K562 (cell line): Measurements from ENCODE around the gene DHRS7C. TPM values are rescaled to one million over a fixed set of nuclear protein-coding genes. Genes with fewer than 3 reads are reported as not detected.

ENCODE experiments used
- ATAC-seq: fragments of 200-7000 bp; cut with Tn5 transposase; 3 replicates; pipeline ENCODE4 v1.9.1; 2020; ENCODE audit warnings: moderate library complexity
- BruUV-seq: library from RNA; stranded (reverse); fragments of 400-500 nt; replicated peaks from 2 replicates; lab custom pipeline; 2021; lab: Mats Ljungman, UMichigan
- CTCF ChIA-PET: fragments of 300-600 bp; formaldehyde crosslinking; extraction: SDS; loops from one replicate; lab custom pipeline; 2021; ENCODE audit warnings: low intra/inter-chr PET ratio; lab: Yijun Ruan, JAX
- POLR2A ChIA-PET: fragments of 300-600, 350-650 bp; sonication (Branson Sonifier 250); formaldehyde crosslinking; extraction: SDS; loops from one replicate; lab custom pipeline; 2021; ENCODE audit warnings: antibody characterized with exemption, inconsistent platforms; lab: Yijun Ruan, JAX
- DNase-seq, 4 experiments: peaks; one replicate each; pipeline versions ENCODE4 v3.0.0 to v3.0.0-alpha.2; 2011 to 2018; ENCODE audit warnings: low spot score in 3 of 4, mixed read lengths in 3 of 4; ENCODE audit errors: extremely low read depth in 1 of 4
- FAIRE-seq: peaks from 2 replicates; lab custom pipeline; 2011; peaks lifted over from hg19 to GRCh38; lab: Jason Lieb, UNC
- H2AFZ ChIP-seq: 2 replicates; pipeline ENCODE4 v1.6.0; 2011; ENCODE audit warnings: low read depth, low read length, control low read depth, inconsistent platforms
- H3K27ac ChIP-seq: fragments of 200-600 bp; 3 replicates; pipeline ENCODE4 v1.8.0; 2011; ENCODE audit warnings: low read depth, mild to moderate bottlenecking, control low read depth, inconsistent platforms, low read length, moderate library complexity, mixed read lengths; ENCODE audit errors: extremely low read depth
- H3K27me3 ChIP-seq, 2 experiments: fragments of 300-600 bp in 1 of 2; 2 replicates in 1 of 2; 3 replicates in 1 of 2; pipeline versions ENCODE4 v1.6.0 to v1.8.0; 2011; ENCODE audit warnings: inconsistent platforms in 2 of 2, low read length in 2 of 2, mild to moderate bottlenecking in 1 of 2, mixed read lengths in 1 of 2, moderate library complexity in 1 of 2; ENCODE audit not compliant: control insufficient read depth in 2 of 2, insufficient read depth in 2 of 2
- H3K36me3 ChIP-seq: fragments of 300-600 bp; 3 replicates; pipeline ENCODE4 v1.8.0; 2011; ENCODE audit warnings: mild to moderate bottlenecking, low read length, inconsistent platforms; ENCODE audit not compliant: control insufficient read depth, insufficient read depth
- H3K4me1 ChIP-seq, 2 experiments: fragments of 200-600 bp in 1 of 2; replicated peaks in 1 of 2; 2 replicates in 1 of 2; 3 replicates in 1 of 2; pipeline versions ENCODE4 v1.5.1 to v1.8.0; 2011; ENCODE audit warnings: inconsistent platforms in 2 of 2, low read length in 2 of 2, mild to moderate bottlenecking in 1 of 2, mixed read lengths in 1 of 2, moderate library complexity in 1 of 2; ENCODE audit not compliant: control insufficient read depth in 2 of 2, insufficient read depth in 2 of 2
- H3K4me2 ChIP-seq: 2 replicates; pipeline ENCODE4 v1.6.1; 2011; ENCODE audit warnings: low read length, control low read depth, inconsistent platforms, mixed read lengths; ENCODE audit not compliant: insufficient read depth
- H3K4me3 ChIP-seq: fragments of 200-600 bp; sonication (generic), shearing (Covaris generic); 2 replicates; pipeline ENCODE4 v1.5.1; 2016; ENCODE audit warnings: control low read depth, inconsistent platforms
- H3K79me2 ChIP-seq: fragments of 200-600 bp; 3 replicates; pipeline ENCODE4 v1.8.0; 2011; ENCODE audit warnings: low read length, inconsistent platforms; ENCODE audit not compliant: control insufficient read depth, insufficient read depth
- H3K9ac ChIP-seq, 2 experiments: 2 replicates each; pipeline versions ENCODE4 v1.6.0 to v1.6.1; 2011; ENCODE audit warnings: low read depth in 2 of 2, low read length in 2 of 2, control low read depth in 1 of 2, inconsistent platforms in 1 of 2, mild to moderate bottlenecking in 1 of 2, mixed read lengths in 1 of 2; ENCODE audit not compliant: insufficient read depth in 1 of 2
- H3K9me1 ChIP-seq: one replicate; pipeline ENCODE4 v1.6.0; 2011; ENCODE audit warnings: inconsistent platforms, mild to moderate bottlenecking, low read length, moderate library complexity; ENCODE audit not compliant: control insufficient read depth, insufficient read depth
- H3K9me3 ChIP-seq: replicated peaks from 2 replicates; pipeline ENCODE4 v1.5.1; 2011; ENCODE audit warnings: low read depth, low read length, inconsistent platforms; ENCODE audit not compliant: control insufficient read depth, insufficient read depth
- H4K20me1 ChIP-seq: replicated peaks from 2 replicates; pipeline ENCODE4 v1.6.1; 2011; ENCODE audit warnings: low read length, inconsistent platforms, mixed read lengths; ENCODE audit not compliant: control insufficient read depth, insufficient read depth
- BCOR ChIP-seq: fragments of 450-650 bp; IDR thresholded peaks from 2 replicates; pipeline ENCODE4 v1.6.1; 2016
- DACH1 ChIP-seq: fragments of 450-650 bp; IDR thresholded peaks from 2 replicates; pipeline ENCODE4 v1.6.1; 2018; ENCODE audit not compliant: partially characterized antibody
- HSF4 ChIP-seq: fragments of 250-450 bp; sonication (Bioruptor Pico); IDR thresholded peaks from 2 replicates; pipeline ENCODE4 v2.1.2; 2022; ENCODE audit warnings: mild to moderate bottlenecking, moderate library complexity, borderline replicate concordance
- JUND ChIP-seq, 2 experiments: IDR thresholded peaks; 2 replicates in 1 of 2; 3 replicates in 1 of 2; pipeline ENCODE4 v1.6.1; 2011; ENCODE audit warnings: borderline replicate concordance in 2 of 2, low read depth in 2 of 2, low read length in 2 of 2, improper control_type of control experiment in 1 of 2, missing biosample characterization in 1 of 2, missing genetic modification characterization in 1 of 2, missing genetic modification reagents in 1 of 2
- L3MBTL2 ChIP-seq: fragments of 450-650 bp; IDR thresholded peaks from 2 replicates; pipeline ENCODE4 v1.6.1; 2016; ENCODE audit warnings: mild to moderate bottlenecking, moderate library complexity
- LEF1 ChIP-seq: fragments of 450-650 bp; IDR thresholded peaks from 2 replicates; pipeline ENCODE4 v1.6.1; 2016; ENCODE audit warnings: mild to moderate bottlenecking
- MCM7 ChIP-seq, 2 experiments: fragments of 450-650 bp; IDR thresholded peaks; 2 replicates each; pipeline ENCODE4 v1.6.1; 2016 to 2018
- MED1 ChIP-seq: sonication (generic); formaldehyde crosslinking; IDR thresholded peaks from 2 replicates; pipeline ENCODE4 v1.8.1; 2023; ENCODE audit warnings: missing genetic modification reagents, borderline replicate concordance
- NR2F6 ChIP-seq: fragments of 450-650 bp; formaldehyde crosslinking; IDR thresholded peaks from 2 replicates; pipeline ENCODE4 v1.4.0; 2020; ENCODE audit warnings: mild to moderate bottlenecking
- SIRT6 ChIP-seq: IDR thresholded peaks from one replicate; pipeline ENCODE4 v1.6.1; 2012; ENCODE audit warnings: low read depth, mild to moderate bottlenecking, control low read depth, inconsistent platforms, low read length, moderate library complexity
- TOE1 ChIP-seq, 2 experiments: fragments of 450-650 bp in 1 of 2; sonication (generic) in 1 of 2; formaldehyde crosslinking in 1 of 2; IDR thresholded peaks; 2 replicates each; pipeline versions ENCODE4 v1.7.1 to v1.8.0; 2016 to 2022; ENCODE audit warnings: borderline replicate concordance in 2 of 2, mild to moderate bottlenecking in 2 of 2, antibody characterized with exemption in 1 of 2, inconsistent platforms in 1 of 2, low read depth in 1 of 2, missing genetic modification reagents in 1 of 2, moderate library complexity in 1 of 2
- ZNF695 ChIP-seq: fragments of 450-650 bp; formaldehyde crosslinking; IDR thresholded peaks from 2 replicates; pipeline ENCODE4 v1.4.0; 2020; ENCODE audit warnings: mild to moderate bottlenecking, moderate library complexity
- WGBS: fragments of 100-300 bp; shearing (Covaris generic); methylation state at CpG from one replicate; pipeline ENCODE4 v1.1.6; 2016; ENCODE audit warnings: low coverage, mixed read lengths; ENCODE audit not compliant: insufficient coverage; ENCODE audit errors: missing lambda C conversion rate; 5-methylcytosine and 5-hydroxymethylcytosine counted together
- in situ Hi-C: fragments of 300-500 bp; cut with MboI; formaldehyde crosslinking; loops from 4 replicates; pipeline ENCODE4 v1.15.0; 2018; ENCODE audit warnings: inconsistent platforms, mixed read lengths
- intact Hi-C: fragments of 100-400 bp; cut with micrococcal nuclease; formaldehyde crosslinking; loops from 2 replicates; pipeline ENCODE4 v1.14.2; 2022
- polyA plus RNA-seq, 8 experiments: library from polyadenylated mRNA; depleted of rRNA in 4 of 8; stranded (reverse) in 5 of 8; unstranded in 3 of 8; fragments of >200 nt; fragmentation: Nextera tagmentation in 2 of 8; fragmentation: Illumina TruSeq in 1 of 8; extraction: Ambion mirVana in 2 of 8; extraction: Trizol in 1 of 8; gene quantifications; 2 replicates each; pipeline versions ENCODE4 v1.2.1 to v1.2.3, GENCODE V29; 2011 to 2014; ENCODE audit warnings: inconsistent platforms in 1 of 8, missing spikeins in 1 of 8
- total RNA-seq, 7 experiments: library from RNA; depleted of rRNA in 6 of 7; stranded (reverse); fragments of >200 nt in 6 of 7; fragmentation: Illumina TruSeq in 2 of 7; extraction: Trizol in 2 of 7; gene quantifications; 2 replicates each; pipeline versions ENCODE4 v1.2.1 to v1.2.3, GENCODE V29; 2011 to 2021; ENCODE audit warnings: low replicate concordance in 1 of 7
- TF ChIP-seq, protein P1 (sequence below): fragments of 450-650 bp; IDR thresholded peaks from 2 replicates; pipeline ENCODE4 v1.6.1; 2017; ENCODE audit warnings: antibody characterized with exemption
- TF ChIP-seq, protein P2 (sequence below): fragments of 450-650 bp; IDR thresholded peaks from 2 replicates; pipeline ENCODE4 v1.6.1; 2016; ENCODE audit warnings: low read depth

The DHRS7C gene
- total and polyA plus RNA-seq, 9 of the 15 experiments (the other 6 are each of a cell fraction or from before 2014, with no cell fraction given), result not detected

DNA sequence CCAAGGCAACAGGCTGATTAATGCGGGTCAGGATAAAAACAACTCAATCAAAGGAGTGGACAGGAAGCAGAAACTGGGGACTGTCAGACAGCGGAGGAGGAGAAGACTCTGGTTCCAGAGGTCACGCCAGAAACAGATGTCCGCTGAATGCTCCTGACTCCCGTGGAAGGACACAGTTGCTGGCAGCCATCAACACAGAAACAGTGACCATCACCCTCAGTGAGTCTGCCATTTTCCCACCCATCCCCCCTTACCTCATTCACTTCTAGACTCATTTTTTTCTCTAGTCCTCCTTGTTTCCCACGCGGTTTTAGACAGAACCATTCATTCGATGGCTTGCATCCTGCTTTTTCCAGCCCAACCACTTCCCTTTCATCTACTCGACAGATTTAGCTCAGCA lies 40.9 kb downstream of the DHRS7C start:
- ATAC-seq, result no peak
- no peak for FAIRE-seq
- TF ChIP-seq TOE1 (IDR thresholded peaks at IDR 0.05; ENCODE audit: borderline replicate concordance) (no peak), TOE1 (CRISPR knock-in tag; IDR thresholded peaks at IDR 0.05; ENCODE audit: borderline replicate concordance, low read depth) (no peak), ZNF695 (CRISPR knock-in tag) (no peak), L3MBTL2 (no peak), JUND (IDR thresholded peaks at IDR 0.05; ENCODE audit: borderline replicate concordance, low read depth, low read length) (no peak), JUND (tag; IDR thresholded peaks at IDR 0.05; ENCODE audit: borderline replicate concordance, low read depth, low read length) (no peak), BCOR (no peak), HSF4 (CRISPR knock-in tag) (no peak), DACH1 (no peak), LEF1 (no peak), SIRT6 (no peak), MCM7 (IDR thresholded peaks at IDR 0.05) (no peak), MED1 (CRISPR knock-in tag) (no peak), NR2F6 (CRISPR knock-in tag) (no peak)
- TF ChIP-seq, protein P1, sequence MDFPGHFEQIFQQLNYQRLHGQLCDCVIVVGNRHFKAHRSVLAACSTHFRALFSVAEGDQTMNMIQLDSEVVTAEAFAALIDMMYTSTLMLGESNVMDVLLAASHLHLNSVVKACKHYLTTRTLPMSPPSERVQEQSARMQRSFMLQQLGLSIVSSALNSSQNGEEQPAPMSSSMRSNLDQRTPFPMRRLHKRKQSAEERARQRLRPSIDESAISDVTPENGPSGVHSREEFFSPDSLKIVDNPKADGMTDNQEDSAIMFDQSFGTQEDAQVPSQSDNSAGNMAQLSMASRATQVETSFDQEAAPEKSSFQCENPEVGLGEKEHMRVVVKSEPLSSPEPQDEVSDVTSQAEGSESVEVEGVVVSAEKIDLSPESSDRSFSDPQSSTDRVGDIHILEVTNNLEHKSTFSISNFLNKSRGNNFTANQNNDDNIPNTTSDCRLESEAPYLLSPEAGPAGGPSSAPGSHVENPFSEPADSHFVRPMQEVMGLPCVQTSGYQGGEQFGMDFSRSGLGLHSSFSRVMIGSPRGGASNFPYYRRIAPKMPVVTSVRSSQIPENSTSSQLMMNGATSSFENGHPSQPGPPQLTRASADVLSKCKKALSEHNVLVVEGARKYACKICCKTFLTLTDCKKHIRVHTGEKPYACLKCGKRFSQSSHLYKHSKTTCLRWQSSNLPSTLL, result no peak
- TF ChIP-seq, protein P2, sequence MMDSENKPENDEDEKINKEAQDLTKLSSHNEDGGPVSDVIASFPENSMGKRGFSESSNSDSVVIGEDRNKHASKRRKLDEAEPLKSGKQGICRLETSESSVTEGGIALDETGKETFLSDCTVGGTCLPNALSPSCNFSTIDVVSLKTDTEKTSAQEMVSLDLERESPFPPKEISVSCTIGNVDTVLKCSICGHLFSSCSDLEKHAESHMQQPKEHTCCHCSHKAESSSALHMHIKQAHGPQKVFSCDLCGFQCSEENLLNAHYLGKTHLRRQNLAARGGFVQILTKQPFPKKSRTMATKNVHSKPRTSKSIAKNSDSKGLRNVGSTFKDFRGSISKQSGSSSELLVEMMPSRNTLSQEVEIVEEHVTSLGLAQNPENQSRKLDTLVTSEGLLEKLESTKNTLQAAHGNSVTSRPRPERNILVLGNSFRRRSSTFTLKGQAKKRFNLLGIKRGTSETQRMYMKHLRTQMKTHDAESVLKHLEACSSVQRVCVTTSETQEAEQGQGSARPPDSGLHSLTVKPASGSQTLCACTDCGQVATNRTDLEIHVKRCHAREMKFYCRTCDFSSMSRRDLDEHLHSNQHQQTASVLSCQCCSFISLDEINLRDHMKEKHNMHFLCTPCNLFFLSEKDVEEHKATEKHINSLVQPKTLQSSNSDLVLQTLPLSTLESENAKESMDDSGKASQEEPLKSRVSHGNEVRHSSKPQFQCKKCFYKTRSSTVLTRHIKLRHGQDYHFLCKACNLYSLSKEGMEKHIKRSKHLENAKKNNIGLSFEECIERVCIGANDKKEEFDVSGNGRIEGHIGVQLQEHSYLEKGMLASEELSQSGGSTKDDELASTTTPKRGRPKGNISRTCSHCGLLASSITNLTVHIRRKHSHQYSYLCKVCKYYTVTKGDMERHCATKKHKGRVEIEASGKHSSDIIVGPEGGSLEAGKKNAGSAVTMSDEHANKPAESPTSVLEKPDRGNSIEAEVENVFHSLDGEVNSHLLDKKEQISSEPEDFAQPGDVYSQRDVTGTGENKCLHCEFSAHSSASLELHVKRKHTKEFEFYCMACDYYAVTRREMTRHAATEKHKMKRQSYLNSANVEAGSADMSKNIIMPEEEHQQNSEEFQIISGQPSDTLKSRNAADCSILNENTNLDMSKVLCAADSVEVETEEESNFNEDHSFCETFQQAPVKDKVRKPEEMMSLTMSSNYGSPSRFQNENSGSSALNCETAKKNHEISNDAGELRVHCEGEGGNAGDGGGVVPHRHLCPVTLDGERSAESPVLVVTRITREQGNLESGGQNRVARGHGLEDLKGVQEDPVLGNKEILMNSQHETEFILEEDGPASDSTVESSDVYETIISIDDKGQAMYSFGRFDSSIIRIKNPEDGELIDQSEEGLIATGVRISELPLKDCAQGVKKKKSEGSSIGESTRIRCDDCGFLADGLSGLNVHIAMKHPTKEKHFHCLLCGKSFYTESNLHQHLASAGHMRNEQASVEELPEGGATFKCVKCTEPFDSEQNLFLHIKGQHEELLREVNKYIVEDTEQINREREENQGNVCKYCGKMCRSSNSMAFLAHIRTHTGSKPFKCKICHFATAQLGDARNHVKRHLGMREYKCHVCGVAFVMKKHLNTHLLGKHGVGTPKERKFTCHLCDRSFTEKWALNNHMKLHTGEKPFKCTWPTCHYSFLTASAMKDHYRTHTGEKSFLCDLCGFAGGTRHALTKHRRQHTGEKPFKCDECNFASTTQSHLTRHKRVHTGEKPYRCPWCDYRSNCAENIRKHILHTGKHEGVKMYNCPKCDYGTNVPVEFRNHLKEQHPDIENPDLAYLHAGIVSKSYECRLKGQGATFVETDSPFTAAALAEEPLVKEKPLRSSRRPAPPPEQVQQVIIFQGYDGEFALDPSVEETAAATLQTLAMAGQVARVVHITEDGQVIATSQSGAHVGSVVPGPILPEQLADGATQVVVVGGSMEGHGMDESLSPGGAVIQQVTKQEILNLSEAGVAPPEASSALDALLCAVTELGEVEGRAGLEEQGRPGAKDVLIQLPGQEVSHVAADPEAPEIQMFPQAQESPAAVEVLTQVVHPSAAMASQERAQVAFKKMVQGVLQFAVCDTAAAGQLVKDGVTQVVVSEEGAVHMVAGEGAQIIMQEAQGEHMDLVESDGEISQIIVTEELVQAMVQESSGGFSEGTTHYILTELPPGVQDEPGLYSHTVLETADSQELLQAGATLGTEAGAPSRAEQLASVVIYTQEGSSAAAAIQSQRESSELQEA, result no peak

More for the DNA sequence above, 40.9 kb downstream of the DHRS7C start:
- Histone ChIP-seq H3K4me2 (no peak overlapping the region), H3K9me1 (no peaks in the 10 kb centered on the region), H3K27ac (no peak overlapping the region), H3K27me3 (no peaks in the 10 kb centered on the region), H2AFZ (no peak overlapping the region), H4K20me1 (no peaks in the 10 kb centered on the region), H3K9me3 (no peaks in the 10 kb centered on the region), H3K79me2 (no peaks in the 10 kb centered on the region), H3K9ac (no peak overlapping the region), H3K4me1 (no peaks in the 10 kb centered on the region), H3K36me3 (no peaks in the 10 kb centered on the region), H3K4me3 (no peak overlapping the region)
- ChIA-PET CTCF (no interaction called here), POLR2A (no interaction called here)
- WGBS, result 0% methylated on average over 4 of the region's 9 CpGs
- in situ Hi-C loops, result no loop called here
- intact Hi-C loops, result no loop called here
- no peak for DNase-seq
- no TSS peak for BruUV-seq
